BLaER1 treated with 17β-estradiol and CSF1 and Interleukin-3, amounts not matched to agents 10 nM and 100 nM (cell line): Measurements from ENCODE around the gene CRYGD.
"Not testable (repeated sequence)": the region's sequence is repeated elsewhere in the genome, so short reads cannot be mapped to it uniquely, and the experiment has no call there.

Source experiments
- H3K27ac ChIP-seq, 11 experiments: shearing (Covaris generic); formaldehyde crosslinking; 2 replicates each; pipeline ENCODE4 v1.8.1; 2022
- H3K27me3 ChIP-seq, 11 experiments: shearing (Covaris generic); formaldehyde crosslinking; 2 replicates each; pipeline ENCODE4 v1.8.1; 2022
- H3K36me3 ChIP-seq, 11 experiments: shearing (Covaris generic); formaldehyde crosslinking; 2 replicates each; pipeline ENCODE4 v1.8.1; 2022
- H3K4me1 ChIP-seq, 10 experiments: shearing (Covaris generic); formaldehyde crosslinking; 2 replicates each; pipeline ENCODE4 v1.8.1; 2022
- H3K4me2 ChIP-seq, 11 experiments: shearing (Covaris generic); formaldehyde crosslinking; 2 replicates each; pipeline ENCODE4 v1.8.1; 2022
- H3K4me3 ChIP-seq, 10 experiments: shearing (Covaris generic); formaldehyde crosslinking; 2 replicates each; pipeline ENCODE4 v1.8.1; 2022
- H3K9ac ChIP-seq, 11 experiments: shearing (Covaris generic); formaldehyde crosslinking; 2 replicates each; pipeline ENCODE4 v1.8.1; 2022
- H3K9me3 ChIP-seq, 11 experiments: shearing (Covaris generic); formaldehyde crosslinking; replicated peaks in 1 of 11; 2 replicates each; pipeline ENCODE4 v1.8.1; 2022
- H4K20me1 ChIP-seq, 11 experiments: shearing (Covaris generic); formaldehyde crosslinking; 2 replicates each; pipeline ENCODE4 v1.8.1; 2022
- Cebpa-rat ChIP-seq, 11 experiments: shearing (Covaris generic); IDR thresholded peaks; 2 replicates each; pipeline ENCODE4 v1.8.1; 2022

CRYGD gene

GRCh38 chr2:208124013-208124715, at the start of gene CRYGD:
TSS of gene CRYGD (minus strand) at chr2:208124524. CDS start at chr2:208124473, 51 bp downstream.
- not testable (repeated sequence) for H4K20me1 ChIP-seq, H3K9ac ChIP-seq, H3K4me1 ChIP-seq, H3K4me2 ChIP-seq, H3K27ac ChIP-seq, H3K36me3 ChIP-seq, H3K27me3 ChIP-seq, H3K4me3 ChIP-seq, H3K9me3 ChIP-seq

- H3K4me2 ChIP-seq, result peak overlapping the region in 5 of 11 experiments; percentile 30 to 72 (median 60); a peak in 8 of 22 replicates
- H3K27ac ChIP-seq, result peak overlapping the region in 2 of 11 experiments; percentile 6 to 49; a peak in 4 of 22 replicates
- no peaks in the 10 kb centered on the region for H3K9me3 ChIP-seq
- H3K4me3 ChIP-seq, result no peak overlapping the region
- no peaks in the 10 kb centered on the region for H4K20me1 ChIP-seq
- TF ChIP-seq Cebpa-rat (IDR thresholded peaks at IDR 0.05), result no peak
- H3K36me3 ChIP-seq, result no peaks in the 10 kb centered on the region
- no peak overlapping the region for H3K9ac ChIP-seq
- no peaks in the 10 kb centered on the region for H3K27me3 ChIP-seq
- peaks cover 0 to 45% (median 5%) of the 10 kb centered on the region in 10 experiments; a peak in 11 of 20 replicates for H3K4me1 ChIP-seq
Measured at GRCh38 chr2:208172125-208172524, 47.8 kb upstream of the CRYGD start.

- Histone ChIP-seq H3K27me3 (no peaks in the 10 kb centered on the region), H3K4me2 (no peak overlapping the region), H3K27ac (no peak overlapping the region), H3K9me3 (no peaks in the 10 kb centered on the region), H3K4me3 (no peak overlapping the region), H3K9ac (no peak overlapping the region), H3K4me1 (no peaks in the 10 kb centered on the region; a peak in 1 of 20 replicates), H4K20me1 (no peaks in the 10 kb centered on the region), H3K36me3 (no peaks in the 10 kb centered on the region)
- no peak for TF ChIP-seq Cebpa-rat (IDR thresholded peaks at IDR 0.05)
Measured at GRCh38 chr2:208164951-208165755, 40.8 kb upstream of the CRYGD start.

GRCh38 chr2:208163489-208163888, 39.2 kb upstream of the CRYGD start, which contains the start of gene CRYGA:
TSS of gene CRYGA (minus strand) at chr2:208163589. CDS start at chr2:208163556, 33 bp downstream.
- H3K9me3 ChIP-seq, result no peaks in the 10 kb centered on the region
- TF ChIP-seq Cebpa-rat (IDR thresholded peaks at IDR 0.05), result no peak
- no peaks in the 10 kb centered on the region for H3K36me3 ChIP-seq
- no peak within 1 kb of the TSS for H3K4me3 ChIP-seq
- H3K27ac ChIP-seq, result no peak within 1 kb of the TSS
- no peak within 1 kb of the TSS for H3K9ac ChIP-seq
- no peaks in the 10 kb centered on the region for H3K27me3 ChIP-seq
- H4K20me1 ChIP-seq, result no peaks in the 10 kb centered on the region
- no peaks in the 10 kb centered on the region for H3K4me1 ChIP-seq
- no peak within 1 kb of the TSS for H3K4me2 ChIP-seq

GRCh38 chr2:208156439-208156838, 32.1 kb upstream of the CRYGD start:
- H3K27me3 ChIP-seq, result no peaks in the 10 kb centered on the region
- no peaks in the 10 kb centered on the region for H3K36me3 ChIP-seq
- TF ChIP-seq Cebpa-rat (IDR thresholded peaks at IDR 0.05), result no peak

GRCh38 chr2:208153156-208153555, 28.8 kb upstream of the CRYGD start:
- H3K9ac ChIP-seq, result no peak overlapping the region
- H3K36me3 ChIP-seq, result no peaks in the 10 kb centered on the region
- no peak overlapping the region for H3K4me3 ChIP-seq
- peaks cover 9 to 19% (median 13%) of the 10 kb centered on the region in 11 experiments; a peak in 18 of 22 replicates for H3K9me3 ChIP-seq
- H4K20me1 ChIP-seq, result no peaks in the 10 kb centered on the region
- H3K4me1 ChIP-seq, result 0 out of 20 replicates have a peak, but pooled peaks cover 0 to 6% (median 0%) of the 10 kb centered on the region in 10 experiments
- no peak overlapping the region for H3K4me2 ChIP-seq
- TF ChIP-seq Cebpa-rat (IDR thresholded peaks at IDR 0.05), result no peak
- no peaks in the 10 kb centered on the region for H3K27me3 ChIP-seq
- H3K27ac ChIP-seq, result no peak overlapping the region

More at GRCh38 chr2:208156439-208156838, 32.1 kb upstream of the CRYGD start:
- Histone ChIP-seq H3K4me3 (no peak overlapping the region), H3K9me3 (peaks cover 4 to 13% (median 7%) of the 10 kb centered on the region in 11 experiments; a peak in 18 of 22 replicates), H4K20me1 (no peaks in the 10 kb centered on the region), H3K9ac (no peak overlapping the region), H3K4me2 (no peak overlapping the region), H3K4me1 (no peaks in the 10 kb centered on the region), H3K27ac (no peak overlapping the region)

- Histone ChIP-seq H3K36me3 (no peaks in the 10 kb centered on the region), H3K9me3 (peaks cover 9 to 19% (median 13%) of the 10 kb centered on the region in 11 experiments; a peak in 18 of 22 replicates), H3K27ac (no peak overlapping the region), H3K4me1 (0 out of 20 replicates have a peak, but pooled peaks cover 0 to 6% (median 0%) of the 10 kb centered on the region in 10 experiments), H3K4me2 (no peak overlapping the region), H3K27me3 (no peaks in the 10 kb centered on the region), H3K9ac (no peak overlapping the region), H3K4me3 (no peak overlapping the region), H4K20me1 (no peaks in the 10 kb centered on the region)
- TF ChIP-seq Cebpa-rat (IDR thresholded peaks at IDR 0.05), result no peak
Measured at GRCh38 chr2:208150956-208151355, 26.6 kb upstream of the CRYGD start.

GRCh38 chr2:208150094-208150493, 25.8 kb upstream of the CRYGD start:
- Histone ChIP-seq H3K9ac (no peak overlapping the region), H3K27me3 (no peaks in the 10 kb centered on the region), H3K36me3 (no peaks in the 10 kb centered on the region), H4K20me1 (no peaks in the 10 kb centered on the region), H3K4me1 (0 out of 20 replicates have a peak, but pooled peaks cover 0 to 6% (median 0%) of the 10 kb centered on the region in 10 experiments), H3K27ac (no peak overlapping the region), H3K4me2 (no peak overlapping the region; a peak in 1 of 22 replicates), H3K9me3 (peaks cover 9 to 19% (median 13%) of the 10 kb centered on the region in 11 experiments; a peak in 18 of 22 replicates), H3K4me3 (no peak overlapping the region)
- TF ChIP-seq Cebpa-rat (IDR thresholded peaks at IDR 0.05), result no peak

GRCh38 chr2:208148803-208149202, 24.5 kb upstream of the CRYGD start:
- Histone ChIP-seq H3K4me1 (0 out of 20 replicates have a peak, but pooled peaks cover 0 to 6% (median 0%) of the 10 kb centered on the region in 10 experiments), H3K4me3 (no peak overlapping the region)

More at GRCh38 chr2:208148803-208149202, 24.5 kb upstream of the CRYGD start:
- H4K20me1 ChIP-seq, result no peaks in the 10 kb centered on the region
- no peak overlapping the region for H3K9ac ChIP-seq
- H3K27me3 ChIP-seq, result no peaks in the 10 kb centered on the region
- peaks cover 9 to 19% (median 13%) of the 10 kb centered on the region in 11 experiments; a peak in 18 of 22 replicates for H3K9me3 ChIP-seq
- H3K36me3 ChIP-seq, result no peaks in the 10 kb centered on the region
- no peak overlapping the region for H3K4me2 ChIP-seq
- TF ChIP-seq Cebpa-rat (IDR thresholded peaks at IDR 0.05), result no peak
- H3K27ac ChIP-seq, result no peak overlapping the region
